GM18870 (cell line): ENCODE measurements around the gene CBLIF.
"Not testable (repeated sequence)": the region's sequence is repeated elsewhere in the genome, so short reads cannot be mapped to it uniquely, and the experiment has no call there.

Source experiments
- ATAC-seq: cut with Tn5 transposase; IDR thresholded peaks from one replicate; pipeline ENCODE4 v1.9.1; 2021; ENCODE audit warnings: moderate library complexity; ENCODE audit not compliant: unreplicated experiment

Gene CBLIF

DNA sequence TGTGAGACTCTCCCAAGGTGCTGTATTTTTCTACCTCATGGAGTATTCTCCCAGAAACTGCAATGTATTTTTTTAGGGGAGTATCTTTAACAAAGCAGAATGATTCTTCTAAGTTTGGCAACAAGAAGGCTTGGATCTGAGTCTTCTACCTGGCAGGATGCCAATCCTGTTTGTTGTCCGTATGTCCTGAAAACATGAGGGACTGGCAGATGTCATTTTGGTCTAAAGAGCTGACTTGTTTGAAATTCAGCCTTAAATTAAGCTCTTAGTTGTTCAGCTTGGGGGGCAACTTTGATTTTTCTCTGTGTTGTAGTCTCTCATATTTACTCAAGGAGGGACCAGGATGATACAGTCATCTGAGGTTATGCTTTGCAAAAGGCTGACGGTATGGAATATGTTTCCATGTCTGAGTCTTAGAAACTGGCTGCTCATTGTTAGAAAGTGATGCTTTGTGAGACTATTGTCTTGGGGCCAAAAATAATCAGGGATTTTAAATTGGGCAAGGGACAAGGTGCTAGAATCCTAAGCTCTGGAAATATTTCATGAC is 44.1 kb downstream of the CBLIF start:
- no peak for ATAC-seq

DNA sequence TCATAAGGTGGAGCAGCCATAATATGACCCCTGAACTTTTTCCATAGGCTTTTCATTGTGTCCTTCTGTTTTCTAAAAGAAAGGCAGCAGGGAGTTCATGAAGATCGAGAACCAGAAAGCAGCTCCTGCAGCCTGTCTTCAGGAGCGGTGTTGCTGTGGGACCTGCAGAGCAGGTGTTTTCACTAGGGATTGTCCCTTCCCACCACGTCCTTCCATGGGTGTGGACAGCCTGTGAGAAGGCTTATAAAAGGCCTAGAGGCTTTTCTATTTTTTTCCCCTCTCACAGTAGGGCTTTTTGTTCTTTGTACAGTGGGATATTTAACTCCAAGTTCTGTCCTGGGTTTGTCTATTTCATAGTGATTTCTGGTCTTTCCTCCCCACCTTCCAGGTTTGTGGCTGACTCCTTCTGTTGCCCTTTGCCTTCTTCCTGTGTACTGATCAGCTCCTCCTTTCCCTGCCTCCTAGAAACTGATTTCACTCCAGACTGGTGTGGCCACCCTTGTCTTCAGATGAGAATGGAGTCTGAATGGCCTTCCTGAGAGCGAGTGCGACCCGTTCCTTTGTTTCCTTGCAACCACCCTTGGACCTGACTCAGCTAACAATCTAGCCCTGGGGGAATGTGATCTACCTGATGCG is 44.8 kb downstream of the CBLIF start:
- ATAC-seq, result no peak

DNA sequence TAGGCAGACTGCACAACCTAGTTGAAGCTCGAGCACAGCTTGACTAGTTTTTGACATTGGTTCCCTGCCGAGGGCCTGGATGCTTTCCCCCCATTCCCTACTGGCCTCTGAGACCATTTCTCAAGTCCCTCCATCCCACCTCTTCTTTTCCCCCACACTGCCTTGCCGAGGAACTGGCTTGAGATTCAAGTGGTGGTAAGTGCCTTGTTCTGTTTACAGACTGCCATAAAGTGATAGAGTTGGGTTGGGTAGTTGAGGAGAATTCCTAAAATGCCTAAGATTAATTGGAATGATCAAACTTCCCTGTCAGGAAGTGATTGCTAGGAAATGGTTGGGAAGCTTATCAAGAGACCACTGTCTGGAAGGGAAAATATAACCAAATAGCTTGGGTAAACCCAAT is 50.9 kb downstream of the CBLIF start:
- no peak for ATAC-seq

DNA sequence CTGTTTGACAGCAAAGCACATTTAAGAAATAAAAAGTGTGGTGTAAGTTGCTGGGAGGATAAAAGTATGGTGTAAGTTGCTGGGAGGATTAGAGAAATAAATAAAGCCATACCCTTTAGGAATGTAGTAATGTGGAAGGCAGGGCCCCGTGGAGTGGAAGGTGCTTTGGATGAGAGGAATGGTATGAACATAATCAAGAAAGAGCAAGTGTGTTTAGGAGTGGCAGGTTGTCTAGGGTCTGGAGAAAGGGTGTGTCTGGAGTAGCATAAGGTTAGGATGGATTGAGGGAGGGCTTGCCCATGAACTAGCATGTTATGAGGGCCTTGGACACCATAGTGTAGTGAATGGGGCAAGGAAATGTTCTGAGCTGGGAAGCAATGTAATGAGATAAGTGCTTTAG is 52.8 kb downstream of the CBLIF start:
- ATAC-seq, result no peak

DNA sequence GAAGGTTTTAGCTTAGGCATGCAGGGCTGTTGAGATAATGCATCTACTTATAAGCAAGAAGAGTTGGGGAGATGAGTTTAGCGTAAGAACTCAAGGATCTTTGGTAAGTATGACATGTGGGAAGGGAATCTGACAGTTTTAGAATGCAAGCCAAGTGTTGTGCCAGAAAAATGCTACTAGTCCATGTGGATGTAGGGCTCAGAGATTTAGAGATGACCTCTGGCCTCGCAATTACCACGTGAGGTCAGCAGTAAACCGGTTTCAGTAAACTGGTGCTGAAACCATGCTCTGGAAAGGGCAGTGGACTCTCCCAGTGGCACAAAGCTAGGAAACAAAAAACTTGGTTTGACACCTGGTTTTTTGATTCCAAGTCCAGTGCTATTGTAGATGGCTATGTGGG is 53.7 kb downstream of the CBLIF start:
- no peak for ATAC-seq

DNA sequence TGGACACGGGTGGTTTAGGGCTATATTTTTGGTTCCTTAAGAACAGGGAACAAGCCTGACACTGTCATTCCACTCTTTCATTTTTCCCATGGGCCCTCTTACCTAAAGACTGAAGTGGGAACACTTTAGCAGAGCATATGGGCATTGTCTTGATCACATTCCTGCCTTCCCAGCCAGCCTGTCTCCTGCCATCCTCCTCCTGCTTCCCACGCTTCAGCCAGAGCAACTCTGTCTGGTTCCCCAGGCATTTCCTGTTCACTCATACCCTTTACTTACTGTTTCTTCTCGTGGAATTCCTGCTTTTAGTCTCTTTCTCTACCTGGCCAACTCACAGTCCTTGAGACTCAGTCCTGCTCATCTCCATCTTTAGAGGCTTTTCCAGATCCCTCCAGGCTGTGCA is 57.5 kb downstream of the CBLIF start:
- ATAC-seq, result no peak

DNA sequence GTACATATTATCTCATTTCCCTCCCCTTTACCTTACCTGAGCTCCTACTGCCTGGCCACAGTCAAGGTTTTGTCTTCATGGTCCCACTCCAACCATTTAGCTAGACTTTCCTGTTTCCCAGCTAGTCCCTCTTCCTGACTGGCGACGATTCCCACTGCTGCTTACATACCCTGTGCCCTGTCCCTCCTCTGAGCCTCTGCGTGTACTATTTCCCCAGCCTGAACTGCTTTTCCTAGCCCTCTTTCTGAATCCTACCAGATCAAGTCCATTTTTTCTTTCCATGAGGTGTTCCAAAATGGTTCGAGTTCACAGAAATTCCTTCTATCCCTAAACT is 58.1 kb downstream of the CBLIF start:
- no peak for ATAC-seq

DNA sequence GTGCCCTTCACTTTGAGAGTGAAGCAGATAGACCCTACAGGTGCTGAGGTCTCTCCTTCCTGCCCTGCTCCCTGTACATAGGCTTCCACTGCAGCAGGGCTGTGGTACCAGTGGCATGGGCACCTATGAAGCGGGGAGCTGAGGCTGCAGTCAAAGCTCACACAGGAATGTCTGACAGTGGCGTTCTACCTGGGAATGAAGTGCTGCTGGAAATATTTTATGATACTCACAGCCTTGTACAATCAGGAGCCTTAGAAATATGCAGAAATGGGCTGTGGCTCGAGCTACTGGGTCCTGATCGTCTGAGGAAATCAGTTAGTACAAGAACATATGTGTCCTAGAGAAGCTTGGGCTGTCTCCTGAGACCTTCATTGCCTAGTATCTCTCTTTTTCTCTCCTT is 59.5 kb downstream of the CBLIF start:
- ATAC-seq, result no peak

DNA sequence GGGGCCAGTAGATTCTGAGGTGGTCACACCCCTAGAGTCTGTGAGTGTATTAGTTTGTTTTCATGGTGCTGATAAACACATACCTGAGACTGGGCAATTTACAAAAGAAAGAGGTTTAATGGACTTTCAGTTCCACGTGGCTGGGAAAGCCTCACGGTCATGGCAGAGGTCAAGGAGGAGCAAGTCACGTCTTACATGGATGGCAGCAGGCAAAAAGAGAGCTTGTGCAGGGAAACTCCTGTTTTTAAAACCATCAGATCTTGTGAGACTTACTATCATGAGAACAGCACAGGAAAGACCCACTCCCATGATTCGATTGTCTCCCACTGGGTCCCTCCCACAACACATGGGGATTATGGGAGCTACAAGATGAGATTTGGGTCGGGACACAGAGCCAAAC is 60.9 kb downstream of the CBLIF start:
- ATAC-seq, result not testable (repeated sequence)

DNA sequence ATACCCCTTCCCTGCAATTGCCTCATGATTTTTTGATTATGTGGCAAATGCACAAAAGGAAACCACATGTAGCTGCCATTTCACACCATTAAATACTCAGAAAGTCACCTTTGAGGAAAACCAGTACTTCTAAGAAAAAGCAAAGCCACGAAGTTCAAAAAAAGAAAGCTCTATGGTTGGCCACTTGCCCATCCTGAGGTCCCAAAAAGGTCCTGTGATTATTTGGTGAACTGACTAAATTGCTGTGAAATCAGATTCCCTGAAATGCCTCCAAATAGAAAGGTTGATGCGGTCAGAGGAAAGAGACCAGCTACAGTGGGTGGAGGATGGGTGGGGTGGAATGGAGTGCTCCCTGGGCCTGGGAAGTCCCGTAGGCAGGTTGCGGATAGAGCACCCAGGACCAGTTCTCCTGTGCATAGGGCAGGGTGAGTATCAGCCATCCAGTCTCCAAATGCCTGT is 61.6 kb downstream of the CBLIF start:
- ATAC-seq, result no peak

DNA sequence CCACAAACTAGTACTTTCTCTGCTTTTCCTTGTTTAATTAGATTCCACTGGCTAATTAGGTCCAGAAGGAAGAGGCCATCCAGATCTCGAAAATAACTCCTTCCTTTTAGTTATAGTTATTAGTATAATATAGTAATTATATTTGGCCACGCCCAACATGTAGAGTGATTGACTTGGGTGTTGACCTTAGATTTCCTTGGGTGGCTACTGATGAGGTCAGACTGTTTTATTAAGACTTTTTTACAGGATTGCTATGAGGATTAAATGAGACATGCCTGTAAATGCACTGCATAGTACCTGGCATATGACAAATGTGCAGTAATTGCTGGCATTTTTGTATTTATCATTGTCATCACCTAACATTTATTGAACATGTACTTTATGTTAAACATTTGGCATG is 63.2 kb downstream of the CBLIF start:
- ATAC-seq, result no peak

DNA sequence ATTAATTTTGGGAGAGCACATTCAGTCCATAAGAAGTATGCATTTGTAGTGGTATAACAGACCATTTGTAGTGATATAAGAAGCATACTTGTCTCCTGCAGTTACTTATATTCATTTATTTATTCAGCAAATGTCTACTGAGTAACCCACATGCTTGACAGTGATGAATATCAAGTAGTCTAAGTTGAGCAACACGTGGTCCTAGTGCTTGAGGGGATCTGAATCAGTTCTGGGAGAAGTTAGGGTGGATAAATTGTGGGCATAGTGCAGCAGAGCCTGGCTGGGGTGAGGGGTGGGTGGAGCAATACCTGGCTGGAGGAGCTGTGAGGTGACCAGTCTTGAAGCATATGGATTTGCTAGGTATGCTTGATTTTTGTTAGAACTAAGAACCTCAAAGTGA is 65.8 kb downstream of the CBLIF start:
- no peak for ATAC-seq
